Aorta (tissue), 5 donors: ENCODE data around the gene PPP2R2D. TPM values are rescaled to one million over a fixed set of nuclear protein-coding genes. Genes with fewer than 3 reads are reported as not detected.
"Not testable (repeated sequence)": the region's sequence is repeated elsewhere in the genome, so short reads cannot be mapped to it uniquely, and the experiment has no call there.

Experiments used
- ATAC-seq: fragments of 200-7000 bp; cut with Tn5 transposase; one replicate; pipeline ENCODE4 v1.9.1; 2022; ENCODE audit warnings: moderate library complexity; ENCODE audit not compliant: low FRiP score
- DNase-seq, 2 donors: peaks; one replicate each; pipeline ENCODE4 v3.0.0-alpha.2; 2020
- H3K27ac ChIP-seq, 2 donors: one replicate each; pipeline ENCODE4 v1.5.1; 2013; ENCODE audit warnings: low read length in 2 of 2, mild to moderate bottlenecking in 2 of 2, moderate library complexity in 2 of 2, control low read depth in 1 of 2, inconsistent platforms in 1 of 2, low read depth in 1 of 2
- H3K27me3 ChIP-seq, 2 donors: one replicate each; pipeline ENCODE4 v1.6.1; 2013; ENCODE audit warnings: control low read depth in 1 of 2, low read length in 1 of 2, mild to moderate bottlenecking in 1 of 2, moderate library complexity in 1 of 2; ENCODE audit not compliant: insufficient read depth in 2 of 2, control insufficient read depth in 1 of 2
- H3K36me3 ChIP-seq, 2 donors: one replicate each; pipeline ENCODE4 v1.6.1; 2013; ENCODE audit warnings: control low read depth in 1 of 2, low read length in 1 of 2, mild to moderate bottlenecking in 1 of 2; ENCODE audit not compliant: insufficient read depth in 2 of 2, control insufficient read depth in 1 of 2
- H3K4me1 ChIP-seq, 2 donors: one replicate each; pipeline ENCODE4 v1.6.1; 2013; ENCODE audit warnings: low read length in 2 of 2, control low read depth in 1 of 2, mild to moderate bottlenecking in 1 of 2, moderate library complexity in 1 of 2; ENCODE audit not compliant: insufficient read depth in 2 of 2, control insufficient read depth in 1 of 2
- H3K4me3 ChIP-seq, 2 donors: one replicate each; pipeline ENCODE4 v1.5.1; 2013; ENCODE audit warnings: low read length in 2 of 2, control low read depth in 1 of 2, mild to moderate bottlenecking in 1 of 2
- H3K9me3 ChIP-seq: one replicate; pipeline ENCODE4 v1.6.1; 2013; ENCODE audit warnings: mild to moderate bottlenecking, low read length; ENCODE audit not compliant: control insufficient read depth
- whole genome bisulfite sequencing, 2 donors: extraction: QIAGEN DNeasy Blood & Tissue Kit; methylation state at CpG; one replicate each; pipeline ENCODE4 v1.1.7; 2013; 5-methylcytosine and 5-hydroxymethylcytosine counted together
- intact Hi-C, 2 donors: fragments of 100-400 bp; cut with DNase I; formaldehyde crosslinking; loops; one replicate each; pipeline versions ENCODE4 v1.14.2 to v1.15.0; 2022
- polyA plus RNA-seq, 2 donors: library from polyadenylated mRNA; stranded (reverse); fragments of 200-250 nt; gene quantifications; one replicate each; pipeline ENCODE4 v1.2.3, GENCODE V29; 2013
- total RNA-seq, 2 donors: library from RNA; stranded (reverse); fragmentation: NEBNext Ultra II Directional; extraction: Animal tissue kit (Norgen Biotek cat#: 25700); gene quantifications; one replicate each; pipeline ENCODE4 v1.2.1, GENCODE V29; 2021
- donor health status: healthy with polysubstance abuse.
- donor health status: Bipolar disorder and iron deficiency.
- donor health status: DM: no; HTN: no; CAD: no.
- donor health status: DM: no; HTN: no; CAD: no.
- donor health status: DM: yes; HTN: yes; CAD: no.

Gene PPP2R2D
- total and polyA plus RNA-seq, 4 donors: 14.0 to 29.4 (median 26.1) TPM

DNA sequence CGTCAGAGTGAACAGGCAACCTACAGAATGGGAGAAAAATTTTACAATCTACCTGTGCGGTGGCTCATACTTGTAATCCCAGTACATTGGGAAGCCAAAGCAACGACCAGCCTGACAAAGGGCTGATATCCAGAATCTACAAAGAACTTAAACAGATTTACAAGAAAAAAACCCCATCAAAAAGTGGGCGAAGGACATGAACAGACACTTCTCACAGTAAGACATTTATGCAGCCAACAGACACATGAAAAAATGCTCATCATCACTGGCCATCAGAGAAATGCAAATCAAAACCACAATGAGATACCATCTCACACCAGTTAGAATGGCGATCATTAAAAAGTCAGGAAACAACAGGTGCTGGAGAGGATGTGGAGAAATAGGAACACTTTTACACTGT, 86.5 kb downstream of the PPP2R2D start:
- H3K9me3 ChIP-seq, intact Hi-C loops, DNase-seq, H3K27me3 ChIP-seq, H3K4me3 ChIP-seq, H3K36me3 ChIP-seq, H3K4me1 ChIP-seq, ATAC-seq, H3K27ac ChIP-seq: not testable (repeated sequence)
- 91 to 97% methylated on average over 4 of the region's 5 CpGs for WGBS, 2 donors

DNA sequence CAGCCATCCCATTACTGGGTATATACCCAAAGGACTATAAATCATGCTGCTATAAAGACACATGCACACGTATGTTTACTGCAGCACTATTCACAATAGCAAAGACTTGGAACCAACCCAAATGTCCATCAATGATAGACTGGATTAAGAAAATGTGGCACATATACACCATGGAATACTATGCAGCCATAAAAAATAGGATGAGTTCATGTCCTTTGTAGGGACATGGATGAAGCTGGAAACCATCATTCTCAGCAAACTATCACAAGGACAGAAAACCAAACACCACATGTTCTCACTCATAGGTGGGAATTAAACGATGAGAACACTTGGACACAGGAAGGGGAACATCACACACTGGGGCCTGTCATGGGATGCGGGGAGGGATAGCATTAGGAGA, 87.0 kb downstream of the PPP2R2D start:
- H3K4me1 ChIP-seq, H3K27ac ChIP-seq, H3K9me3 ChIP-seq, H3K27me3 ChIP-seq, H3K4me3 ChIP-seq, H3K36me3 ChIP-seq, DNase-seq, ATAC-seq, intact Hi-C loops: not testable (repeated sequence)
- 93 to 98% methylated on average over 2 of the region's 3 CpGs for WGBS, 2 donors

DNA sequence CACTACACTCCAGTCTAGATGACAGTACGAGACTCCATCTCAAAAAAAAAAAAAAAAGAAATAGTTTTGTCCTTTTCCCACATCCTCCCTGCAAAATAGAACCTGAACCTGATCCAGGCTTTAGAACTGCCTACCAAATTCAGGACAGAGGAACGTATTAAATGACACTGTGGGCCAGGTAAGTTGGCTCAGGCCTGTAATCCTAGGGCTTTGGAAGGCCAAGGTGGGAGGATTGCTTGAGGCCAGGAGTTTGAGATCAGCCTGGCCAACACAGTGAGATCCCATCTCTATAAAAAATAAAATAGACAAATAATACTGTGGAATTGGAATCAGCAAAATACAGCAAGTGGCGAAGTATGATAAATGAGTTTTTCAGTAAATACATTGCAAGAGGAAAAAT, 90.9 kb downstream of the PPP2R2D start:
- H3K4me3 ChIP-seq: no peak overlapping the region
- no peaks in the 10 kb centered on the region for H3K9me3 ChIP-seq
- 92 to 93% methylated on average over 3 of the region's 3 CpGs for WGBS, 2 donors
- DNase-seq (no peak), ATAC-seq (no peak)
- no peaks in the 10 kb centered on the region for H3K4me1 ChIP-seq
- intact Hi-C loops: no loop called here
- H3K27ac ChIP-seq: no peak overlapping the region
- H3K36me3 ChIP-seq: no peaks in the 10 kb centered on the region
- H3K27me3 ChIP-seq: no peaks in the 10 kb centered on the region

DNA sequence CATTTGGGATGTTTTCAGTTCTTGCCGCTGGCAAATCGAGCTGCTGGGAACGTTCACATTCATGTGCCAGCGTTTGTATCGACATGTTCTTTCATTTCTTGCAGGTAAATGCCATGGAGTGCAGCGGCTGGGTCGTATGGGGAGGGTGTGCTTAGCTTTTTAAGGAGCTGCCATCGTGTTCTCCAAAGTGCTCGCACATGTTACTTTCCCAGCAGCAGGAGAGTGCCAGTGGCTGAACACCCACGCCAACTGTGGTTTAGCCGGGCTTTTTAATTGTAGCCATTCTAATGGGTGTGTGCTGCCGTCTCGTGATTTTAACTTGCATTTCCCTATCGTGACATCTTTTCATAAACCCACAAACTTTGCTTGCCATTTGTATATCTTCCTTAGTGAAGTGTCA, 92.5 kb downstream of the PPP2R2D start:
- Histone ChIP-seq H3K36me3 (no peaks in the 10 kb centered on the region), H3K27ac (no peak overlapping the region), H3K9me3 (no peaks in the 10 kb centered on the region), H3K27me3 (no peaks in the 10 kb centered on the region), H3K4me3 (no peak overlapping the region), H3K4me1 (no peaks in the 10 kb centered on the region)
- DNase-seq (no peak), ATAC-seq (no peak)
- 88 to 90% methylated on average over 14 of the region's 14 CpGs for whole genome bisulfite sequencing, 2 donors
- intact Hi-C loops: no loop called here

DNA sequence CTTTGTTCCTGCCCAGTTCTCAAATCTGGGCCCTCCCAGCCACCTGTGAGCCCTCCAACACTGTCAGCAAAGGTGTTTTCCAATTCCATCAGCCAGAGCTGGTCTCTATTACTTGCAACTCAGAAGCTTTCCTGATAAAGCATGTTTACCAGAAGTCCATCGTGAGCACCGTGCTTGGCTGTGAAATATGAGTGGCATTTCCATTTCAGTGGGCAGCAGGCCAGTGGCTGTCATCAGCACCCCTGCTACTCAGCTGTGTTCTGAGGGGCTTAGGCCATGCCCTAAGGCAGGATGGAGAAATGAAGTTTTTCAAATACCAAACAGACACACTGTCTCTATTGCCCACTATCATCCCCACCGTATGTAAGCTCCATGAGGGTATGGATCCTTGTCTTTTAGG, 93.6 kb downstream of the PPP2R2D start:
- no peak for DNase-seq
- H3K27me3 ChIP-seq: no peaks in the 10 kb centered on the region
- H3K4me3 ChIP-seq: no peak overlapping the region
- H3K4me1 ChIP-seq: no peaks in the 10 kb centered on the region
- no peak for ATAC-seq
- intact Hi-C loops: no loop called here
- H3K27ac ChIP-seq: no peak overlapping the region
- no peaks in the 10 kb centered on the region for H3K9me3 ChIP-seq
- 47 to 56% methylated on average over 3 of the region's 3 CpGs for WGBS, 2 donors
- no peaks in the 10 kb centered on the region for H3K36me3 ChIP-seq

DNA sequence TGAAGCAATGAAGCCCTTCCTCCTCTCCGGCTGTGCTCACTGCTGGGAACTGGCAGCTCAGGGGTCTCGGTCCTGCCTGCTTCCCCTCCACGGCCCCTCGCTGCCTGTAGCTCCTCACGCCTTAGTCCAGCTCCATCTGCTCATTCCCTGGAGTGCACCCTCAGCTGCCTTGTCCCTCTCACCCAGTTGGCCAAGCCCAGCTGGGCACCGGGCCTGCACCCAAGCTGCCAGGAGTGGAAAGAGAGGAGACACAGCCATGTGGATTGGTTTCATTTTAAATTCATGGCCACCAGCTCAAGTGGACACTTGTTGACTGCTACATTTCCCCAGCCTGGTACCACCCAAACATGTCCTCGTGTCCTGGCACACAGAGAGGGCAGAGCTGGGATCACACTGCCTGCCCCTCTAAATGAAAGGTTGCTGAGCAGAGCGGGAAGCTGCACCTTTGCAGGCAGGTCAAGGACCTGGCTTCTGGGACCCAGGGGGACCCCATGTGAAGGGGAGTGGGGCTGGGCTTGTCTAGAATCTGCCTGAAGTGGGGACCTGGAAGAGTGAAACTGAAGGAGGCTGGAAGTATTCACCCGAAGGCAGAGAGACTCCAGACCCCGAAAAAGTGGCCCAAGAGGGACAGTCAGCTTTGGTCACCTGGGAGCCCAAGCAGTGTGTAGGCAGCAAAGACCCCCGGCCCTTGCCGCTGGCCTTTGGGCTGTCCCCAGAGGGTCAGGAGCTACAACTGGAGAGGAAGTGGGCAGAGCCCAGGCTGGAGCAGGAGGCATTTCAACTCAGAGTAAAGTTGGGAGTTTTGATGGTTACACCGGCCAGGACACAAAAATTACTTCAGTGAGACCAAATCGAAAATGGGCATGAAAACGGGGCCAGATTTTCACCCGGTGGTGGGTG, 95.9 kb downstream of the PPP2R2D start:
- no peak overlapping the region for H3K4me3 ChIP-seq
- DNase-seq: no peak
- 65% methylated on average over 16 of the region's 16 CpGs for WGBS, 2 donors
- H3K4me1 ChIP-seq: no peaks in the 10 kb centered on the region
- H3K9me3 ChIP-seq: no peaks in the 10 kb centered on the region
- H3K27me3 ChIP-seq: no peaks in the 10 kb centered on the region
- intact Hi-C loops: no loop called here
- no peaks in the 10 kb centered on the region for H3K36me3 ChIP-seq
- ATAC-seq: no peak
- H3K27ac ChIP-seq: no peak overlapping the region

DNA sequence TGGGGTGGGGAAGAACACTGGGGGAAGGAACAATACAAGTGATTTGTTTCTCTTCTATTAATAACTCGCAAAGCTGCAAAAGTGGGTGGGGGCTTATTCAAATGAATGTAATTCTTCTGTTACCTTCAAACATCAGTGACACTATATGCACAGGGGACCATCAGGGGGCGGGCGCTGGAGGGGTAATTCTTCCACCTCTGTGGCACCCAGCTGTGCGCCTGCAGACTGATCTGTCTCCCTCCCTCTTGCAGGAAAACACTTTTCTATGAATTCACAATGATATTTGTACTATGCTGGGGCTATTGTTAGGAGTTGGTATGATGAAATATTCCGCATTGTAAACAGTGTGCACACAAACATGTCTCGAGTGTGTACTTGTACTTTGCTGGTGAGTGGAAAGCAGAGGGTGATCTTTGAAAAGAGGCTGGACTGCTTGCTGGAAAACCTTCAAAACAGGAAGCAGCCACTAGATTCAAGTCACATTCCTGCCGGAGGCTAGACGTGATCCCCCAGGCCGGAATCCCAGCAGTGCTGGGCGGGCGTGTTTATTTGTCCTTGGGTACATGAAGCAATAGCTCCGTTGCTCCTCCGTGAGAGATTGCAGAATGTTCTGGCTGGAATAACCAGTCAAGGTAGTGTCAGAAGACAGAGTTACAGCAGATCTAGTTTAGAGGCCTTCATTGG, 96.7 kb downstream of the PPP2R2D start:
- ATAC-seq (peak; percentile 81), DNase-seq (peak in 1 of 2 donors; percentile 64)
- Histone ChIP-seq H3K36me3 (no peaks in the 10 kb centered on the region), H3K4me3 (no peak overlapping the region), H3K27ac (no peak overlapping the region), H3K4me1 (no peaks in the 10 kb centered on the region), H3K9me3 (no peaks in the 10 kb centered on the region), H3K27me3 (no peaks in the 10 kb centered on the region)
- intact Hi-C loops: no loop called here
- WGBS, 2 donors: 52 to 53% methylated on average over 13 of the region's 13 CpGs

DNA sequence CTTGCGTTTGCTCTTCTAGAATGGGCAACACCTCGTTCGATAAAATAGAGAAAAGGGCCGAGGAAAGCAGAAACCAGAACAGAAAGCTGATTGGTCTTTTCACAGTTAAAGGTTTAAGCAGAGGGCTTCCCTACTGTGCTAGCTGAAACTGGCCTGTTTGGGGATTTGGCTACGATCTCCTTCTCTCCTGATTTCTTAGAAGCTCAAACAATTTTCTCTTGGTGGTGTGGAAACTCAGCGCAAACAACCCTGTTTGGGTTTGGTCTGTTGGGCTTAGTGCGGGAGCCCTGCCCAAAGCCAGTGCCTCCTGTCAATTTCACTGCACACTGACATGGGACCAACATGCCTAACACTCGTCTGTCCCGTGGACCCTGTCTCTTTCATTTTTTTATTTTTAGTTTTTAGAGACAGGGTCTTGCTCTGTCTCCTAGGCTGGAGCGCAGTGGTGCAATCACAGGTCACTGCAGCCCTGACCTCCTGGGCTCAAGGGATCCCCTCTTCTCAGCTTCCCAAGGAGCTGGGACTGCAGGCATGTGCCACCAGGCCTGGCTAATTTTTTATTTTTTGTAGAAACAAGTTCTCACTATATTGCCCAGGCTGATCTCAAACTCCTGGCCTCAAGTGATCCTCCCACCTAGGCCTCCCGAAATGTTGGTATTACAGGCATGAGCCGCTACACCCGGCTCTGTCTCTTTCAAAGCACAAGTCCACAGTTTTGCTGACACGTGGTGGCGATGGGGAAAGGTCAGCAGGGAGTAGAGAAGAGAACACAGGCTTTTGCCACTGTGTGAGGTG, 97.4 kb downstream of the PPP2R2D start:
- Histone ChIP-seq H3K9me3 (no peaks in the 10 kb centered on the region), H3K4me1 (no peaks in the 10 kb centered on the region), H3K4me3 (no peak overlapping the region), H3K36me3 (no peaks in the 10 kb centered on the region), H3K27me3 (no peaks in the 10 kb centered on the region), H3K27ac (no peak overlapping the region)
- DNase-seq (no peak), ATAC-seq (peak; percentile 27)
- intact Hi-C loops: no loop called here
- 71 to 73% methylated on average over 15 of the region's 15 CpGs for WGBS, 2 donors
